Gastroesophageal sphincter (tissue), 4 donors: ENCODE results near the gene TNC. TPM values are rescaled to one million over a fixed set of nuclear protein-coding genes. Genes with fewer than 3 reads are reported as not detected.

ENCODE experiments used
- ATAC-seq: fragments of 150-250 bp; one replicate; pipeline ENCODE4 v1.9.1; 2016; ENCODE audit warnings: mild to moderate bottlenecking, moderate library complexity
- H3K27ac ChIP-seq, 4 donors: fragments of 200-600 bp; sonication (generic) in 3 of 4; 1 replicate in 3 of 4; 2 replicates in 1 of 4; pipeline ENCODE4 v1.5.1; 2016 to 2019
- H3K27me3 ChIP-seq: fragments of 200-600 bp; sonication (generic); one replicate; pipeline ENCODE4 v1.5.1; 2019
- H3K36me3 ChIP-seq, 2 donors: fragments of 200-600 bp; sonication (generic); one replicate each; pipeline ENCODE4 v1.5.1; 2019; ENCODE audit warnings: control low read depth in 1 of 2
- H3K4me1 ChIP-seq, 3 donors: fragments of 200-600 bp; sonication (generic); 1 replicate in 2 of 3; 2 replicates in 1 of 3; pipeline ENCODE4 v1.5.1; 2016 to 2019; ENCODE audit warnings: control low read depth in 2 of 3
- H3K4me3 ChIP-seq, 2 donors: fragments of 200-600 bp; sonication (generic); one replicate each; pipeline ENCODE4 v1.5.1; 2019; ENCODE audit warnings: mild to moderate bottlenecking in 1 of 2, moderate library complexity in 1 of 2
- H3K9me3 ChIP-seq, 3 donors: fragments of 200-600 bp; sonication (generic); one replicate each; pipeline ENCODE4 v1.5.1; 2017 to 2019; ENCODE audit warnings: control low read depth in 2 of 3
- CTCF ChIP-seq, 4 experiments: fragments of 200-600 bp in 2 of 4; fragments of 450-650 bp in 2 of 4; sonication (generic) in 1 of 4; IDR thresholded peaks; one replicate each; pipeline ENCODE4 v1.5.1; 2017 to 2019; ENCODE audit warnings: antibody characterized with exemption in 4 of 4, mild to moderate bottlenecking in 2 of 4, moderate library complexity in 2 of 4
- EP300 ChIP-seq: sonication (generic); formaldehyde crosslinking; IDR thresholded peaks from one replicate; pipeline ENCODE4 v1.6.1; 2017; ENCODE audit warnings: antibody characterized with exemption, mild to moderate bottlenecking
- POLR2A ChIP-seq, 2 donors: fragments of 450-650 bp; IDR thresholded peaks; one replicate each; pipeline ENCODE4 v1.6.1; 2017; ENCODE audit warnings: antibody characterized with exemption in 2 of 2, mild to moderate bottlenecking in 2 of 2, moderate library complexity in 1 of 2
- POLR2AphosphoS5 ChIP-seq: sonication (generic); formaldehyde crosslinking; IDR thresholded peaks from one replicate; pipeline ENCODE4 v1.6.1; 2017; ENCODE audit warnings: antibody characterized with exemption
- WGBS, 2 donors: methylation state at CpG; one replicate each; pipeline ENCODE4 v1.1.5; 2018; ENCODE audit warnings: low coverage in 1 of 2; 5-methylcytosine and 5-hydroxymethylcytosine counted together
- total RNA-seq, 4 donors: library from RNA; depleted of rRNA; stranded (reverse); fragments of >200 nt; gene quantifications; one replicate each; pipeline ENCODE4 v1.1.0, GENCODE V29; 2016

TNC gene
- total RNA-seq, 4 donors from 2014 or later: 194 to 799 (median 466) TPM

GRCh38 chr9:115142517-115143270 lies 24.7 kb upstream of the TNC start:
- Histone ChIP-seq H3K4me1 (peaks cover 0 to 14% (median 7%) of the 10 kb centered on the region in 3 donors), H3K36me3 (no peaks in the 10 kb centered on the region), H3K27me3 (no peaks in the 10 kb centered on the region), H3K27ac (no peak overlapping the region), H3K9me3 (no peaks in the 10 kb centered on the region), H3K4me3 (no peak overlapping the region)
- no peak for ATAC-seq
- 87 to 88% methylated on average over 5 to 6 of the region's 6 CpGs for WGBS, 2 donors
- TF ChIP-seq POLR2A (IDR thresholded peaks at IDR 0.05): no peak
- TF ChIP-seq POLR2AphosphoS5: no peak

- no peak for ATAC-seq
- no peaks in the 10 kb centered on the region for H3K36me3 ChIP-seq
- no peaks in the 10 kb centered on the region for H3K9me3 ChIP-seq
- TF ChIP-seq EP300 (no peak), CTCF (IDR thresholded peaks at IDR 0.05) (no peak), POLR2A (IDR thresholded peaks at IDR 0.05) (no peak), POLR2AphosphoS5 (no peak)
- no peak overlapping the region for H3K27ac ChIP-seq
- H3K27me3 ChIP-seq: no peaks in the 10 kb centered on the region
- H3K4me3 ChIP-seq: no peak overlapping the region
- peaks cover 0 to 10% (median 7%) of the 10 kb centered on the region in 3 donors for H3K4me1 ChIP-seq
These were observed 24.1 kb upstream of the TNC start for GRCh38 chr9:115142090-115142489.

- 90 to 100% methylated on average over 2 to 3 of the region's 3 CpGs for whole genome bisulfite sequencing, 2 donors
- H3K36me3 ChIP-seq: no peaks in the 10 kb centered on the region
- no peak for TF ChIP-seq EP300
- no peak for TF ChIP-seq POLR2A (IDR thresholded peaks at IDR 0.05)
- TF ChIP-seq CTCF (IDR thresholded peaks at IDR 0.05): no peak
- TF ChIP-seq POLR2AphosphoS5: no peak
- H3K9me3 ChIP-seq: no peaks in the 10 kb centered on the region
- H3K27me3 ChIP-seq: no peaks in the 10 kb centered on the region
- no peak for ATAC-seq
- H3K4me1 ChIP-seq: peaks cover 0 to 7% (median 5%) of the 10 kb centered on the region in 3 donors
- H3K27ac ChIP-seq: no peak overlapping the region
- no peak overlapping the region for H3K4me3 ChIP-seq
These were observed 23.7 kb upstream of the TNC start for GRCh38 chr9:115141612-115142011.

GRCh38 chr9:115138151-115138550 lies 20.2 kb upstream of the TNC start:
- no peak overlapping the region for H3K4me3 ChIP-seq

GRCh38 chr9:115137526-115137925 lies 19.6 kb upstream of the TNC start:
- 71 to 100% methylated on average over 2 of the region's 2 CpGs for WGBS, 2 donors
- Histone ChIP-seq H3K27me3 (no peaks in the 10 kb centered on the region), H3K27ac (no peak overlapping the region), H3K4me3 (no peak overlapping the region), H3K36me3 (no peaks in the 10 kb centered on the region), H3K4me1 (peaks cover 0 to 13% (median 0%) of the 10 kb centered on the region in 3 donors), H3K9me3 (no peaks in the 10 kb centered on the region)
- ATAC-seq: no peak
- TF ChIP-seq CTCF (IDR thresholded peaks at IDR 0.05) (no peak), POLR2A (IDR thresholded peaks at IDR 0.05) (no peak)

More at GRCh38 chr9:115138151-115138550, 20.2 kb upstream of the TNC start:
- Histone ChIP-seq H3K4me1 (peaks cover 0 to 13% (median 0%) of the 10 kb centered on the region in 3 donors), H3K27me3 (no peaks in the 10 kb centered on the region), H3K27ac (no peak overlapping the region), H3K36me3 (no peaks in the 10 kb centered on the region), H3K9me3 (no peaks in the 10 kb centered on the region)
- TF ChIP-seq EP300: no peak
- no peak for TF ChIP-seq POLR2A (IDR thresholded peaks at IDR 0.05)
- WGBS, 2 donors: 69 to 73% methylated on average over 2 of the region's 2 CpGs
- no peak for ATAC-seq
